ENCODE results near the gene KIF3A. TPM values are rescaled to one million over a fixed set of nuclear protein-coding genes. Genes with fewer than 3 reads are reported as not detected.
A peak's percentile ranks its signal among the peaks of the same experiment; 100 is the strongest.

KIF3A gene
- total RNA-seq, 2 donors from 2014 or later, result 9.0 to 12.7 TPM

GRCh38 chr5:132748522-132749000 is 11.2 kb upstream of the KIF3A start:
- no peak for ATAC-seq
- Mint-ChIP-seq H3K9me3 (no peaks in the 10 kb centered on the region), H3K36me3 (no peaks in the 10 kb centered on the region), H3K27ac (peak overlapping the region in 1 of 2 donors; percentile 22)
- DNase-seq (ENCODE audit: low spot score in 2 of 2), result no peak

- peak; percentile 30 to 33 for ATAC-seq
- H3K9me3 Mint-ChIP-seq, result no peaks in the 10 kb centered on the region
- peak overlapping the region in 1 of 2 donors; percentile 22 for H3K27ac Mint-ChIP-seq
- no peaks in the 10 kb centered on the region for H3K36me3 Mint-ChIP-seq
- peak in 1 of 2 donors; percentile 29 for DNase-seq (ENCODE audit: low spot score in 2 of 2)
Measured at GRCh38 chr5:132747616-132748440, 10.5 kb upstream of the KIF3A start.

GRCh38 chr5:132746954-132747615 is 9.7 kb upstream of the KIF3A start, which contains the start of gene CCNI2:
Gene CCNI2, plus strand, starts transcription at chr5:132747426. Its CDS starts 70 bp downstream, at chr5:132747496.
- ATAC-seq (peak; percentile 70 to 77), DNase-seq (ENCODE audit: low spot score in 2 of 2) (peak; percentile 58 to 64)
- Mint-ChIP-seq H3K27ac (peak within 1 kb of the TSS in 1 of 2 donors; percentile 22), H3K36me3 (no peaks in the 10 kb centered on the region), H3K9me3 (no peaks in the 10 kb centered on the region)

GRCh38 chr5:132746592-132746953 is 9.2 kb upstream of the KIF3A start:
- ATAC-seq (no peak), DNase-seq (ENCODE audit: low spot score in 2 of 2) (no peak)
- no peaks in the 10 kb centered on the region for H3K9me3 Mint-ChIP-seq
- no peak overlapping the region for H3K27ac Mint-ChIP-seq
- H3K36me3 Mint-ChIP-seq, result no peaks in the 10 kb centered on the region

- H3K9me3 Mint-ChIP-seq, result no peaks in the 10 kb centered on the region
Measured at GRCh38 chr5:132744659-132745058, 7.3 kb upstream of the KIF3A start.

GRCh38 chr5:132742626-132743025 is 5.3 kb upstream of the KIF3A start:
- no peak for ATAC-seq
- DNase-seq (ENCODE audit: low spot score in 2 of 2), result no peak
- H3K9me3 Mint-ChIP-seq, result no peaks in the 10 kb centered on the region
- H3K27ac Mint-ChIP-seq, result no peak overlapping the region
- H3K36me3 Mint-ChIP-seq, result no peaks in the 10 kb centered on the region

More at GRCh38 chr5:132744659-132745058, 7.3 kb upstream of the KIF3A start:
- ATAC-seq, result no peak
- DNase-seq (ENCODE audit: low spot score in 2 of 2), result no peak
- H3K27ac Mint-ChIP-seq, result no peak overlapping the region
- H3K36me3 Mint-ChIP-seq, result no peaks in the 10 kb centered on the region

GRCh38 chr5:132742158-132742557 is 4.8 kb upstream of the KIF3A start:
- no peak for ATAC-seq

GRCh38 chr5:132739232-132739631 is 1.9 kb upstream of the KIF3A start:
- Mint-ChIP-seq H3K27ac (no peak overlapping the region), H3K36me3 (no peaks in the 10 kb centered on the region), H3K9me3 (no peaks in the 10 kb centered on the region)
- DNase-seq (ENCODE audit: low spot score in 2 of 2), result no peak
- no peak for ATAC-seq

More at GRCh38 chr5:132742158-132742557, 4.8 kb upstream of the KIF3A start:
- Mint-ChIP-seq H3K36me3 (no peaks in the 10 kb centered on the region), H3K27ac (peak overlapping the region in 1 of 2 donors; percentile 45), H3K9me3 (no peaks in the 10 kb centered on the region)
- no peak for DNase-seq (ENCODE audit: low spot score in 2 of 2)

GRCh38 chr5:132737982-132738681 is 786 bp upstream of the KIF3A start:
- peaks cover 0 to 4% of the 10 kb centered on the region in 2 donors for H3K36me3 Mint-ChIP-seq
- no peak for ATAC-seq
- H3K9me3 Mint-ChIP-seq, result no peaks in the 10 kb centered on the region
- H3K27ac Mint-ChIP-seq, result peak overlapping the region in 1 of 2 donors; percentile 91
- no peak for DNase-seq (ENCODE audit: low spot score in 2 of 2)

- Mint-ChIP-seq H3K36me3 (peaks cover 0 to 4% of the 10 kb centered on the region in 2 donors), H3K27ac (no peak overlapping the region), H3K9me3 (no peaks in the 10 kb centered on the region)
- ATAC-seq, result no peak
- no peak for DNase-seq (ENCODE audit: low spot score in 2 of 2)
Measured at GRCh38 chr5:132734687-132735086, 2.7 kb downstream of the KIF3A start.

GRCh38 chr5:132733499-132734148 is 3.7 kb downstream of the KIF3A start:
- ATAC-seq (no peak), DNase-seq (ENCODE audit: low spot score in 2 of 2) (no peak)
- no peaks in the 10 kb centered on the region for H3K9me3 Mint-ChIP-seq
- H3K36me3 Mint-ChIP-seq, result peaks cover 0 to 4% of the 10 kb centered on the region in 2 donors
- no peak overlapping the region for H3K27ac Mint-ChIP-seq

- Mint-ChIP-seq H3K27ac (no peak overlapping the region), H3K36me3 (peaks cover 0 to 10% of the 10 kb centered on the region in 2 donors)
Measured at GRCh38 chr5:132729896-132730295, 7.5 kb downstream of the KIF3A start.

GRCh38 chr5:132725745-132726144 is 11.6 kb downstream of the KIF3A start:
- H3K9me3 Mint-ChIP-seq, result no peaks in the 10 kb centered on the region
- H3K36me3 Mint-ChIP-seq, result peaks cover 0 to 6% of the 10 kb centered on the region in 2 donors
- no peak overlapping the region for H3K27ac Mint-ChIP-seq
- no peak for DNase-seq (ENCODE audit: low spot score in 2 of 2)
- ATAC-seq, result no peak

More at GRCh38 chr5:132729896-132730295, 7.5 kb downstream of the KIF3A start:
- DNase-seq (ENCODE audit: low spot score in 2 of 2) (no peak), ATAC-seq (no peak)
- no peaks in the 10 kb centered on the region for H3K9me3 Mint-ChIP-seq

GRCh38 chr5:132718544-132719312 is 18.6 kb downstream of the KIF3A start:
- Mint-ChIP-seq H3K27ac (no peak overlapping the region), H3K36me3 (no peaks in the 10 kb centered on the region), H3K9me3 (no peaks in the 10 kb centered on the region)
- DNase-seq (ENCODE audit: low spot score in 2 of 2) (no peak), ATAC-seq (no peak)

GRCh38 chr5:132714456-132715307 is 22.7 kb downstream of the KIF3A start:
- H3K9me3 Mint-ChIP-seq, result no peaks in the 10 kb centered on the region
- DNase-seq (ENCODE audit: low spot score in 2 of 2) (peak in 1 of 2 donors; percentile 10), ATAC-seq (peak; percentile 61 to 92)
- H3K36me3 Mint-ChIP-seq, result no peaks in the 10 kb centered on the region
- peak overlapping the region in 1 of 2 donors; percentile 42 for H3K27ac Mint-ChIP-seq
